NCI-H510A treated with DMSO at 0.1 percent for 48 hours (cell line): ENCODE results near the gene MTERF4.

Source experiments
- DNase-seq: peaks from one replicate; lab custom pipeline; 2025; lab: John Stamatoyannopoulos, UW

The MTERF4 gene

GRCh38 chr2:241133436-241133820, 31.3 kb upstream of the MTERF4 start:
- DNase-seq = no peak

GRCh38 chr2:241132538-241133435, 30.7 kb upstream of the MTERF4 start:
- DNase-seq = no peak

GRCh38 chr2:241131531-241131930, 29.4 kb upstream of the MTERF4 start:
- DNase-seq = no peak

GRCh38 chr2:241130316-241130715, 28.2 kb upstream of the MTERF4 start:
- DNase-seq = no peak

- DNase-seq = no peak
Measured at GRCh38 chr2:241129086-241129871, 27.2 kb upstream of the MTERF4 start.

- no peak for DNase-seq
Measured at GRCh38 chr2:241128266-241128665, 26.2 kb upstream of the MTERF4 start.

GRCh38 chr2:241126771-241127202, 24.7 kb upstream of the MTERF4 start:
- no peak for DNase-seq

- no peak for DNase-seq
Measured at GRCh38 chr2:241126201-241126611, 24.1 kb upstream of the MTERF4 start.

GRCh38 chr2:241125626-241126025, 23.5 kb upstream of the MTERF4 start:
- DNase-seq = no peak

GRCh38 chr2:241123816-241124536, 21.9 kb upstream of the MTERF4 start:
- no peak for DNase-seq

- DNase-seq = no peak
Measured at GRCh38 chr2:241122376-241123002, 20.4 kb upstream of the MTERF4 start.

GRCh38 chr2:241121008-241121407, 18.9 kb upstream of the MTERF4 start:
- no peak for DNase-seq

GRCh38 chr2:241120440-241120839, 18.4 kb upstream of the MTERF4 start:
- DNase-seq = no peak

- no peak for DNase-seq
Measured at GRCh38 chr2:241118737-241119505, 16.8 kb upstream of the MTERF4 start.

- no peak for DNase-seq
Measured at GRCh38 chr2:241116606-241117560, 14.8 kb upstream of the MTERF4 start.

GRCh38 chr2:241115361-241115760, 13.3 kb upstream of the MTERF4 start:
- no peak for DNase-seq

- no peak for DNase-seq
Measured at GRCh38 chr2:241114836-241115235, 12.7 kb upstream of the MTERF4 start.

- DNase-seq = no peak
Measured at GRCh38 chr2:241112592-241112991, 10.5 kb upstream of the MTERF4 start.

GRCh38 chr2:241112046-241112445, 10.0 kb upstream of the MTERF4 start:
- DNase-seq = no peak

GRCh38 chr2:241111440-241111805, 9.3 kb upstream of the MTERF4 start:
- no peak for DNase-seq
